Limb (tissue), 2 donors: ENCODE results near the gene HMCES.

Experiments used
- DNase-seq, 2 donors: peaks; one replicate each; pipeline ENCODE4 v3.0.0-alpha.2; 2016; ENCODE audit errors: extremely low spot score in 2 of 2

The HMCES gene

GRCh38 chr3:129304146-129304961 lies 25.7 kb downstream of the HMCES start:
- DNase-seq = no peak

GRCh38 chr3:129304962-129305222 lies 26.2 kb downstream of the HMCES start:
- no peak for DNase-seq

GRCh38 chr3:129305592-129306091 lies 27.0 kb downstream of the HMCES start:
- DNase-seq = peak; percentile 72 to 82

- DNase-seq = no peak
These were observed 30.0 kb downstream of the HMCES start for GRCh38 chr3:129308636-129309035.

GRCh38 chr3:129310111-129311011 lies 31.7 kb downstream of the HMCES start:
- no peak for DNase-seq

GRCh38 chr3:129311054-129311902 lies 32.6 kb downstream of the HMCES start:
- no peak for DNase-seq

- DNase-seq = no peak
These were observed 33.5 kb downstream of the HMCES start for GRCh38 chr3:129312021-129312639.

- DNase-seq = no peak
These were observed 34.2 kb downstream of the HMCES start for GRCh38 chr3:129312671-129313414.

GRCh38 chr3:129313415-129313664 lies 34.7 kb downstream of the HMCES start:
- no peak for DNase-seq

- no peak for DNase-seq
These were observed 35.2 kb downstream of the HMCES start for GRCh38 chr3:129313665-129314385.

- DNase-seq = peak; percentile 89 to 92
These were observed 35.9 kb downstream of the HMCES start for GRCh38 chr3:129314386-129315222.

GRCh38 chr3:129315223-129315997 lies 36.7 kb downstream of the HMCES start:
- DNase-seq = no peak

- no peak for DNase-seq
These were observed 37.3 kb downstream of the HMCES start for GRCh38 chr3:129315998-129316247.

- DNase-seq = peak; percentile 79 to 95
These were observed 37.8 kb downstream of the HMCES start for GRCh38 chr3:129316248-129317013.

GRCh38 chr3:129317014-129317771 lies 38.5 kb downstream of the HMCES start:
- no peak for DNase-seq

- DNase-seq = no peak
These were observed 39.2 kb downstream of the HMCES start for GRCh38 chr3:129317848-129318247.

GRCh38 chr3:129318921-129319320 lies 40.3 kb downstream of the HMCES start:
- no peak for DNase-seq
